Liver (tissue), 9 donors: Measurements from ENCODE around the gene TSPAN18. TPM values are rescaled to one million over a fixed set of nuclear protein-coding genes. Genes with fewer than 3 reads are reported as not detected.

Source experiments
- DNase-seq: peaks from one replicate; pipeline ENCODE4 v3.0.0-alpha.2; 2017; ENCODE audit warnings: low spot score
- H3K27ac ChIP-seq, 2 donors: one replicate each; pipeline ENCODE4 v1.7.0; 2013; ENCODE audit warnings: inconsistent platforms in 2 of 2, low read length in 2 of 2, control low read depth in 1 of 2, low read depth in 1 of 2, mild to moderate bottlenecking in 1 of 2
- H3K27me3 ChIP-seq, 4 donors: one replicate each; pipeline versions ENCODE4 v1.6.1 to v1.7.0; 2013; ENCODE audit warnings: low read length in 3 of 4, inconsistent platforms in 1 of 4, mild to moderate bottlenecking in 1 of 4, moderate library complexity in 1 of 4; ENCODE audit not compliant: control insufficient read depth in 4 of 4, insufficient read depth in 4 of 4
- H3K36me3 ChIP-seq, 4 donors: one replicate each; pipeline versions ENCODE4 v1.6.1 to v1.7.0; 2013; ENCODE audit warnings: low read length in 3 of 4, mild to moderate bottlenecking in 3 of 4, low read depth in 1 of 4, moderate library complexity in 1 of 4; ENCODE audit not compliant: control insufficient read depth in 4 of 4, insufficient read depth in 3 of 4
- H3K4me1 ChIP-seq, 4 donors: one replicate each; pipeline versions ENCODE4 v1.6.1 to v1.7.0; 2013; ENCODE audit warnings: low read length in 3 of 4, mild to moderate bottlenecking in 3 of 4, moderate library complexity in 1 of 4; ENCODE audit not compliant: control insufficient read depth in 4 of 4, insufficient read depth in 4 of 4
- H3K4me3 ChIP-seq, 3 donors: one replicate each; pipeline versions ENCODE4 v1.6.1 to v1.7.0; 2013; ENCODE audit warnings: low read length in 3 of 3, control low read depth in 1 of 3, low read depth in 1 of 3, mild to moderate bottlenecking in 1 of 3
- H3K9ac ChIP-seq, 2 donors: one replicate each; pipeline ENCODE4 v1.7.0; 2013; ENCODE audit warnings: low read length in 2 of 2, mild to moderate bottlenecking in 2 of 2, moderate library complexity in 2 of 2, control low read depth in 1 of 2, low read depth in 1 of 2
- H3K9me3 ChIP-seq, 4 donors: one replicate each; pipeline versions ENCODE4 v1.6.1 to v1.7.0; 2013; ENCODE audit warnings: low read length in 3 of 4; ENCODE audit not compliant: control insufficient read depth in 4 of 4
- CTCF ChIP-seq: fragments of 150-350 bp; IDR thresholded peaks from 2 replicates; pipeline ENCODE4 v1.5.1; 2017; ENCODE audit warnings: improper control_type of control experiment, low read depth, low read length; ENCODE audit not compliant: missing input control
- EGR1 ChIP-seq, 2 donors: IDR thresholded peaks; 2 replicates each; pipeline ENCODE4 v1.6.1; 2016 to 2018; ENCODE audit warnings: antibody characterized with exemption in 2 of 2, low read depth in 2 of 2
- FOXA1 ChIP-seq: IDR thresholded peaks from 2 replicates; pipeline ENCODE4 v1.6.1; 2016; ENCODE audit warnings: antibody characterized with exemption
- FOXA2 ChIP-seq: IDR thresholded peaks from 2 replicates; pipeline ENCODE4 v1.6.1; 2016; ENCODE audit warnings: antibody characterized with exemption
- GABPA ChIP-seq, 2 donors: IDR thresholded peaks in 1 of 2; conservative IDR thresholded peaks in 1 of 2; 2 replicates each; pipeline ENCODE4 v1.6.1; 2016; ENCODE audit warnings: antibody characterized with exemption in 2 of 2, mild to moderate bottlenecking in 1 of 2, moderate library complexity in 1 of 2
- HNF4A ChIP-seq, 2 donors: conservative IDR thresholded peaks; 2 replicates each; pipeline ENCODE4 v1.6.1; 2016; ENCODE audit warnings: antibody characterized with exemption in 2 of 2, mild to moderate bottlenecking in 2 of 2
- HNF4G ChIP-seq: IDR thresholded peaks from 2 replicates; pipeline ENCODE4 v1.6.1; 2016; ENCODE audit warnings: antibody characterized with exemption
- JUND ChIP-seq, 2 donors: IDR thresholded peaks; 2 replicates each; pipeline ENCODE4 v1.6.1; 2016; ENCODE audit warnings: antibody characterized with exemption in 2 of 2
- MAX ChIP-seq: IDR thresholded peaks from 2 replicates; pipeline ENCODE4 v1.6.1; 2016; ENCODE audit warnings: antibody characterized with exemption
- RAD21 ChIP-seq, 2 donors: IDR thresholded peaks; 2 replicates each; pipeline ENCODE4 v1.6.1; 2016; ENCODE audit warnings: antibody characterized with exemption in 2 of 2, mild to moderate bottlenecking in 2 of 2
- REST ChIP-seq: IDR thresholded peaks from 2 replicates; pipeline ENCODE4 v1.6.1; 2016; ENCODE audit warnings: antibody characterized with exemption, mild to moderate bottlenecking
- RXRA ChIP-seq, 2 donors: IDR thresholded peaks; 2 replicates each; pipeline ENCODE4 v1.6.1; 2017 to 2018; ENCODE audit warnings: antibody characterized with exemption in 2 of 2, mild to moderate bottlenecking in 1 of 2
- TAF1 ChIP-seq: conservative IDR thresholded peaks from 2 replicates; pipeline ENCODE4 v1.6.1; 2016; ENCODE audit warnings: antibody characterized with exemption, mild to moderate bottlenecking
- ZBTB33 ChIP-seq: IDR thresholded peaks from 2 replicates; pipeline ENCODE4 v1.6.1; 2016; ENCODE audit warnings: antibody characterized with exemption
- WGBS: extraction: QIAGEN DNeasy Blood & Tissue Kit; methylation state at CpG from one replicate; pipeline ENCODE4 v1.1.7; 2013; 5-methylcytosine and 5-hydroxymethylcytosine counted together
- polyA plus RNA-seq, 2 donors: library from polyadenylated mRNA; stranded (reverse) in 1 of 2; unstranded in 1 of 2; fragments of 200-250 nt in 1 of 2; fragments of >200 nt in 1 of 2; fragmentation: Nextera tagmentation in 1 of 2; extraction: Ambion mirVana in 1 of 2; gene quantifications; one replicate each; pipeline versions ENCODE4 v1.2.1 to v1.2.3, GENCODE V29; 2013 to 2015
- total RNA-seq, 2 donors: library from RNA; depleted of rRNA; stranded (reverse); fragments of >200 nt; gene quantifications; one replicate each; pipeline ENCODE4 v1.2.3, GENCODE V29; 2014
- donor health status: healthy.
- donor health status: healthy.
- donor health status: healthy.
- donor health status: healthy.
- donor health status: healthy.

The TSPAN18 gene
- total and polyA plus RNA-seq, 4 donors: 1.2 to 5.0 (median 2.8) TPM

- H3K27me3 ChIP-seq: peaks cover 0 to 4% (median 0%) of the 10 kb centered on the region in 4 donors
- TF ChIP-seq RAD21 (IDR thresholded peaks at IDR 0.05): no peak
- no peak for TF ChIP-seq MAX
- no peak for TF ChIP-seq ZBTB33
- no peak for TF ChIP-seq GABPA (IDR thresholded peaks at IDR 0.05 in 1 of 2, conservative IDR thresholded peaks at IDR 0.05 in 1 of 2)
- TF ChIP-seq CTCF: no peak
- TF ChIP-seq JUND (IDR thresholded peaks at IDR 0.05): no peak
- no peak overlapping the region for H3K9ac ChIP-seq
- 81% methylated on average over 9 of the region's 9 CpGs for WGBS
- H3K27ac ChIP-seq: no peak overlapping the region
- no peaks in the 10 kb centered on the region for H3K4me1 ChIP-seq
- H3K36me3 ChIP-seq: no peaks in the 10 kb centered on the region
- H3K9me3 ChIP-seq: peaks cover 0 to 7% (median under 1%) of the 10 kb centered on the region in 4 donors
- no peak overlapping the region for H3K4me3 ChIP-seq
- no peak for DNase-seq
These were observed 28.3 kb downstream of the TSPAN18 start for GRCh38 chr11:44754876-44755555.

GRCh38 chr11:44755556-44756523 is 29.1 kb downstream of the TSPAN18 start:
- peaks cover 0 to 4% (median 0%) of the 10 kb centered on the region in 4 donors for H3K27me3 ChIP-seq
- TF ChIP-seq TAF1: no peak
- TF ChIP-seq FOXA2: no peak
- TF ChIP-seq HNF4A (conservative IDR thresholded peaks at IDR 0.05): no peak
- TF ChIP-seq GABPA (IDR thresholded peaks at IDR 0.05 in 1 of 2, conservative IDR thresholded peaks at IDR 0.05 in 1 of 2): no peak
- no peak for TF ChIP-seq EGR1 (IDR thresholded peaks at IDR 0.05; ENCODE audit: low read depth in 2 of 2)
- TF ChIP-seq FOXA1: no peak
- TF ChIP-seq HNF4G: no peak
- no peak for TF ChIP-seq MAX
- TF ChIP-seq REST: no peak
- no peak for TF ChIP-seq RAD21 (IDR thresholded peaks at IDR 0.05)
- no peak for TF ChIP-seq RXRA (IDR thresholded peaks at IDR 0.05)
- TF ChIP-seq ZBTB33: no peak
- no peak overlapping the region for H3K9ac ChIP-seq
- H3K4me3 ChIP-seq: no peak overlapping the region
- H3K9me3 ChIP-seq: peaks cover 0 to 7% (median under 1%) of the 10 kb centered on the region in 4 donors
- no peaks in the 10 kb centered on the region for H3K4me1 ChIP-seq
- 72% methylated on average over 7 of the region's 7 CpGs for WGBS
- no peak overlapping the region for H3K27ac ChIP-seq
- DNase-seq: no peak
- no peaks in the 10 kb centered on the region for H3K36me3 ChIP-seq
